HG02938 (cell line): Measurements from ENCODE around the gene KRAS.
A peak's percentile ranks its signal among the peaks of the same experiment; 100 is the strongest.

Experiments
- ATAC-seq: cut with Tn5 transposase; IDR thresholded peaks from one replicate; pipeline ENCODE4 v1.9.1; 2021; ENCODE audit warnings: mild to moderate bottlenecking, moderate library complexity; ENCODE audit not compliant: unreplicated experiment

The KRAS gene

GRCh38 chr12:25256826-25257225 is 6.1 kb upstream of the KRAS start:
- no peak for ATAC-seq

- no peak for ATAC-seq
These were observed 5.3 kb upstream of the KRAS start for GRCh38 chr12:25256005-25256404.

- ATAC-seq = no peak
These were observed 3.6 kb upstream of the KRAS start for GRCh38 chr12:25254271-25254880.

- no peak for ATAC-seq
These were observed 2.8 kb upstream of the KRAS start for GRCh38 chr12:25253371-25254068.

GRCh38 chr12:25252946-25253345 is 2.2 kb upstream of the KRAS start:
- no peak for ATAC-seq

- no peak for ATAC-seq
These were observed 1.0 kb upstream of the KRAS start for GRCh38 chr12:25251769-25252168.

GRCh38 chr12:25249931-25250738 is 594 bp downstream of the KRAS start:
- ATAC-seq = peak; percentile 27

GRCh38 chr12:25248732-25249131 is 2.0 kb downstream of the KRAS start:
- ATAC-seq = no peak

GRCh38 chr12:25248137-25248536 is 2.6 kb downstream of the KRAS start:
- ATAC-seq = no peak

- no peak for ATAC-seq
These were observed 5.2 kb downstream of the KRAS start for GRCh38 chr12:25245491-25245890.

GRCh38 chr12:25243680-25243990 is 7.1 kb downstream of the KRAS start:
- no peak for ATAC-seq

- ATAC-seq = no peak
These were observed 7.6 kb downstream of the KRAS start for GRCh38 chr12:25242981-25243679.

- peak; percentile 63 for ATAC-seq
These were observed 9.3 kb downstream of the KRAS start for GRCh38 chr12:25241167-25242020.

GRCh38 chr12:25236626-25237025 is 14.1 kb downstream of the KRAS start:
- ATAC-seq = no peak

GRCh38 chr12:25236190-25236589 is 14.5 kb downstream of the KRAS start:
- no peak for ATAC-seq

GRCh38 chr12:25213338-25213737 is 37.4 kb downstream of the KRAS start:
- ATAC-seq = no peak

- no peak for ATAC-seq
These were observed 42.2 kb downstream of the KRAS start for GRCh38 chr12:25208554-25208953.

- ATAC-seq = no peak
These were observed 42.9 kb downstream of the KRAS start for GRCh38 chr12:25207846-25208245.

GRCh38 chr12:25207411-25207810 is 43.3 kb downstream of the KRAS start:
- ATAC-seq = no peak

- no peak for ATAC-seq
These were observed 48.6 kb downstream of the KRAS start for GRCh38 chr12:25202137-25202536.

GRCh38 chr12:25200703-25201102 is 50.0 kb downstream of the KRAS start:
- no peak for ATAC-seq
